ENCODE results near the gene ZDHHC1.

DNA sequence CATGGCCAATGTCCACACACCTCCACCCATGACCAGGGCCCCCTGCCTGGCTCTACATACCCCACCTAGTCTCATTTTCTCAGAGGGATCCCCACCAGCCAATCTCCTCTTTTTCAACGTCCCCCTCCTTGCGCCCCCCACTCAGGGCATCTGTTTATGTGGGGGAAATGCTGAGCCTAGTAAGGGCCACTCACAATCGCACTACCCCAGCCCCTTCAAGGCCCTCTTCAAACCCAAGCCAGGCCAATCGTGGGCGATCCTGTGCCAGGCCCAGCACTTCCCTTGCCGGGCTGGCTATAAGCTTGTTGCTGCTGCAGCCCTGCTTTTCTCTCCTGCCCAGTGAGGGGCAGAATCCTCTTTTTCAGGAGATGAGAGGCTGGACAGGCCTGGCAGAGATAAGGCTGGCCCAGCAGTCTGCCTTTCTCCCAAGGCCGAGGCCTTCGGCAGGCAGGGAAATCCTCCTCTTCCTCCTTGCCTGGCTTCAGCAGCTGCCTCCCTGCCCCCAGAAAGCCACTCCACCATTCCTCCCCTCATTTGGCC lies 30.8 kb upstream of the ZDHHC1 start:
- TF ChIP-seq CCAR2 (optimal IDR thresholded peaks at IDR 0.05; ENCODE audit: low read depth, low read length) (no peak), NR1H2 (CRISPR knock-in tag; IDR thresholded peaks at IDR 0.05; ENCODE audit: borderline replicate concordance, low read depth) (no peak), ZFP91 (CRISPR knock-in tag; IDR thresholded peaks at IDR 0.05; ENCODE audit: borderline replicate concordance) (0 out of 2 replicates have a peak, but pooled peaks have one; percentile 11), POLR2A (IDR thresholded peaks at IDR 0.05; ENCODE audit: insufficient read depth in 1 of 2, low read depth in 2 of 2, low read length in 2 of 2) (no peak)
- TF ChIP-seq, protein P1, sequence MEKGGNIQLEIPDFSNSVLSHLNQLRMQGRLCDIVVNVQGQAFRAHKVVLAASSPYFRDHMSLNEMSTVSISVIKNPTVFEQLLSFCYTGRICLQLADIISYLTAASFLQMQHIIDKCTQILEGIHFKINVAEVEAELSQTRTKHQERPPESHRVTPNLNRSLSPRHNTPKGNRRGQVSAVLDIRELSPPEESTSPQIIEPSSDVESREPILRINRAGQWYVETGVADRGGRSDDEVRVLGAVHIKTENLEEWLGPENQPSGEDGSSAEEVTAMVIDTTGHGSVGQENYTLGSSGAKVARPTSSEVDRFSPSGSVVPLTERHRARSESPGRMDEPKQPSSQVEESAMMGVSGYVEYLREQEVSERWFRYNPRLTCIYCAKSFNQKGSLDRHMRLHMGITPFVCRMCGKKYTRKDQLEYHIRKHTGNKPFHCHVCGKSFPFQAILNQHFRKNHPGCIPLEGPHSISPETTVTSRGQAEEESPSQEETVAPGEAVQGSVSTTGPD (CRISPR knock-in tag; IDR thresholded peaks at IDR 0.05): no peak

Measured in HepG2 (cell line).